Measurements from ENCODE around the gene ABCF2. TPM values are rescaled to one million over a fixed set of nuclear protein-coding genes. Genes with fewer than 3 reads are reported as not detected.

The ABCF2 gene
- total and polyA plus RNA-seq, 4 donors, result 6.3 to 15.6 (median 10.5) TPM

DNA sequence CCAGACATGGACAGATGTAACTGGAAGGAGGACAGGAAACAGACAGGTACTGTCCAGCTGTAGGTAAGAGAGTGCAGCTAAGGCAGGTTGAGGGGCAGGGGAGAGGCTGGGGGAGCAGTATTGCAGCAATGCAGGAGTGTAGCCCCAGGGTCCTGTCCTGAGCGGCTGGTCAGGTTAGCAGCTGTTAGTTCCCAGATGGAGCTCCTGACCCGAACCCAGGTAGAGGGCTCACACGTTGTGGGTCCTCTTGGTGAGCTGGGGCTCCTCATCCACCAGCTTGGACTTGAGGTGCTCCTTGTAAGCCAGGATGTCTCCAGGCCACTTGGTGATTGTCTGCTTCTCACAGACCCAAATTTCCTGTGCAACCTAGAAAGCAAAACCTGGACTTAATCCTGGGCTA lies 13.2 kb downstream of the ABCF2 start (continued):
- no peak for TF ChIP-seq TAF1 (conservative IDR thresholded peaks at IDR 0.05)

GRCh38 chr7:151212626-151213025 lies 14.4 kb downstream of the ABCF2 start:
- Histone ChIP-seq H3K36me3 (ENCODE audit: control insufficient read depth in 4 of 4, insufficient read depth in 3 of 4, low read depth in 1 of 4, low read length in 3 of 4) (peaks cover 21 to 49% (median 29%) of the 10 kb centered on the region in 4 donors), H3K27me3 (ENCODE audit: control insufficient read depth in 4 of 4, insufficient read depth in 4 of 4, low read length in 3 of 4) (no peaks in the 10 kb centered on the region), H3K4me1 (ENCODE audit: control insufficient read depth in 4 of 4, insufficient read depth in 4 of 4, low read length in 3 of 4) (no peaks in the 10 kb centered on the region), H3K9ac (ENCODE audit: low read depth in 1 of 2, low read length in 2 of 2) (no peak overlapping the region), H3K4me3 (ENCODE audit: low read depth in 1 of 3, low read length in 3 of 3) (no peak overlapping the region), H3K27ac (ENCODE audit: low read depth in 1 of 2, low read length in 2 of 2) (no peak overlapping the region), H3K9me3 (ENCODE audit: control insufficient read depth in 4 of 4, low read length in 3 of 4) (no peaks in the 10 kb centered on the region)
- 91% methylated on average over 5 of the region's 5 CpGs for WGBS
- no peak for DNase-seq (ENCODE audit: low spot score)
- TF ChIP-seq HNF4G (IDR thresholded peaks at IDR 0.05), result no peak
- TF ChIP-seq NR2F2 (IDR thresholded peaks at IDR 0.05), result no peak
- TF ChIP-seq RXRA (IDR thresholded peaks at IDR 0.05), result no peak
- no peak for TF ChIP-seq GABPA (IDR thresholded peaks at IDR 0.05 in 1 of 2, conservative IDR thresholded peaks at IDR 0.05 in 1 of 2)
- TF ChIP-seq FOXA1 (IDR thresholded peaks at IDR 0.05), result no peak
- no peak for TF ChIP-seq RAD21 (IDR thresholded peaks at IDR 0.05)
- no peak for TF ChIP-seq HNF4A (conservative IDR thresholded peaks at IDR 0.05)
- TF ChIP-seq JUND (IDR thresholded peaks at IDR 0.05), result no peak
- no peak for TF ChIP-seq FOXA2 (IDR thresholded peaks at IDR 0.05)

DNA sequence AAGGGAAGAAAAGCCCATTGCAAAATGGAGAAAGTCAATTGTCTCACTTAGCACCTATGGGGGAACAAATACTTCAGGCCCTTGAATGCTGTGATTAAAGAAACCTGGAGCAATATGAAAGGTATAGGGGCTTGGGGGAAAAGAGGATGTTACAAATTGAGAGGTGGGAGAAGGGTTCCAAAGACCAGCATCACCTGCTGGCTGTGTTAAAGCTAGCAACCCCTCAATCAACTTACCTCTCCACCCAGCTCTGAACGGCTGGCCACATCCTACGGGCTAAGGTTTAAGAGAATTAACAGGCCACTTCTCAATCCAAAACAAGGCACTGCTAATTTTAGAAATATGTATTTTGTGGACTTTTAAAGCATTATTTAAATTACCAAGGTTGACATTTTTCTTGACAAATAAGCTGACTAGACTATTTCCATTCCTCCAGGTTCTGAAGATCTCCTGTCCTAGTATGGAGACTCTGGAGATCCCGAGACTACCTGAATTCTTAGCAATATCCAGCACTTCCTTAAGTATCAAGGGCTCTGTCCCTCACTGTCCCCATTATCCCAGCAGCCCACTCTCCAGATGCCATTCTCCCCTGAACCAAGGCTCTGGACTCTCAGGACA lies 15.7 kb downstream of the ABCF2 start:
- Histone ChIP-seq H3K4me1 (ENCODE audit: control insufficient read depth in 4 of 4, insufficient read depth in 4 of 4, low read length in 3 of 4) (no peaks in the 10 kb centered on the region), H3K36me3 (ENCODE audit: control insufficient read depth in 4 of 4, insufficient read depth in 3 of 4, low read depth in 1 of 4, low read length in 3 of 4) (peaks cover 17 to 36% (median 24%) of the 10 kb centered on the region in 4 donors), H3K9ac (ENCODE audit: low read depth in 1 of 2, low read length in 2 of 2) (no peak overlapping the region), H3K9me3 (ENCODE audit: control insufficient read depth in 4 of 4, low read length in 3 of 4) (no peaks in the 10 kb centered on the region), H3K27me3 (ENCODE audit: control insufficient read depth in 4 of 4, insufficient read depth in 4 of 4, low read length in 3 of 4) (peaks cover 0 to 4% (median 0%) of the 10 kb centered on the region in 4 donors), H3K27ac (ENCODE audit: low read depth in 1 of 2, low read length in 2 of 2) (no peak overlapping the region), H3K4me3 (ENCODE audit: low read depth in 1 of 3, low read length in 3 of 3) (no peak overlapping the region)
- no peak for TF ChIP-seq CTCF (IDR thresholded peaks at IDR 0.05; ENCODE audit: low read depth, low read length, missing input control)
- TF ChIP-seq EGR1 (IDR thresholded peaks at IDR 0.05; ENCODE audit: low read depth in 2 of 2), result no peak
- TF ChIP-seq, protein P1, sequence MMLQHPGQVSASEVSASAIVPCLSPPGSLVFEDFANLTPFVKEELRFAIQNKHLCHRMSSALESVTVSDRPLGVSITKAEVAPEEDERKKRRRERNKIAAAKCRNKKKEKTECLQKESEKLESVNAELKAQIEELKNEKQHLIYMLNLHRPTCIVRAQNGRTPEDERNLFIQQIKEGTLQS (IDR thresholded peaks at IDR 0.05), result no peak
- TF ChIP-seq HNF4G (IDR thresholded peaks at IDR 0.05), result no peak
- TF ChIP-seq JUND (IDR thresholded peaks at IDR 0.05), result no peak
- TF ChIP-seq RXRA (IDR thresholded peaks at IDR 0.05), result no peak
- TF ChIP-seq RAD21 (IDR thresholded peaks at IDR 0.05), result no peak
- no peak for TF ChIP-seq YY1 (IDR thresholded peaks at IDR 0.05)
- TF ChIP-seq, protein P2, sequence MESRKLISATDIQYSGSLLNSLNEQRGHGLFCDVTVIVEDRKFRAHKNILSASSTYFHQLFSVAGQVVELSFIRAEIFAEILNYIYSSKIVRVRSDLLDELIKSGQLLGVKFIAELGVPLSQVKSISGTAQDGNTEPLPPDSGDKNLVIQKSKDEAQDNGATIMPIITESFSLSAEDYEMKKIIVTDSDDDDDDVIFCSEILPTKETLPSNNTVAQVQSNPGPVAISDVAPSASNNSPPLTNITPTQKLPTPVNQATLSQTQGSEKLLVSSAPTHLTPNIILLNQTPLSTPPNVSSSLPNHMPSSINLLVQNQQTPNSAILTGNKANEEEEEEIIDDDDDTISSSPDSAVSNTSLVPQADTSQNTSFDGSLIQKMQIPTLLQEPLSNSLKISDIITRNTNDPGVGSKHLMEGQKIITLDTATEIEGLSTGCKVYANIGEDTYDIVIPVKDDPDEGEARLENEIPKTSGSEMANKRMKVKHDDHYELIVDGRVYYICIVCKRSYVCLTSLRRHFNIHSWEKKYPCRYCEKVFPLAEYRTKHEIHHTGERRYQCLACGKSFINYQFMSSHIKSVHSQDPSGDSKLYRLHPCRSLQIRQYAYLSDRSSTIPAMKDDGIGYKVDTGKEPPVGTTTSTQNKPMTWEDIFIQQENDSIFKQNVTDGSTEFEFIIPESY (IDR thresholded peaks at IDR 0.05), result no peak
- TF ChIP-seq FOXA1 (IDR thresholded peaks at IDR 0.05), result no peak
- TF ChIP-seq FOXA2 (IDR thresholded peaks at IDR 0.05), result no peak
- no peak for TF ChIP-seq TAF1 (conservative IDR thresholded peaks at IDR 0.05)
- TF ChIP-seq, protein P3, sequence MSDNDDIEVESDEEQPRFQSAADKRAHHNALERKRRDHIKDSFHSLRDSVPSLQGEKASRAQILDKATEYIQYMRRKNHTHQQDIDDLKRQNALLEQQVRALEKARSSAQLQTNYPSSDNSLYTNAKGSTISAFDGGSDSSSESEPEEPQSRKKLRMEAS (IDR thresholded peaks at IDR 0.05), result no peak
- TF ChIP-seq GABPA (IDR thresholded peaks at IDR 0.05 in 1 of 2, conservative IDR thresholded peaks at IDR 0.05 in 1 of 2), result no peak
- TF ChIP-seq, protein P4, sequence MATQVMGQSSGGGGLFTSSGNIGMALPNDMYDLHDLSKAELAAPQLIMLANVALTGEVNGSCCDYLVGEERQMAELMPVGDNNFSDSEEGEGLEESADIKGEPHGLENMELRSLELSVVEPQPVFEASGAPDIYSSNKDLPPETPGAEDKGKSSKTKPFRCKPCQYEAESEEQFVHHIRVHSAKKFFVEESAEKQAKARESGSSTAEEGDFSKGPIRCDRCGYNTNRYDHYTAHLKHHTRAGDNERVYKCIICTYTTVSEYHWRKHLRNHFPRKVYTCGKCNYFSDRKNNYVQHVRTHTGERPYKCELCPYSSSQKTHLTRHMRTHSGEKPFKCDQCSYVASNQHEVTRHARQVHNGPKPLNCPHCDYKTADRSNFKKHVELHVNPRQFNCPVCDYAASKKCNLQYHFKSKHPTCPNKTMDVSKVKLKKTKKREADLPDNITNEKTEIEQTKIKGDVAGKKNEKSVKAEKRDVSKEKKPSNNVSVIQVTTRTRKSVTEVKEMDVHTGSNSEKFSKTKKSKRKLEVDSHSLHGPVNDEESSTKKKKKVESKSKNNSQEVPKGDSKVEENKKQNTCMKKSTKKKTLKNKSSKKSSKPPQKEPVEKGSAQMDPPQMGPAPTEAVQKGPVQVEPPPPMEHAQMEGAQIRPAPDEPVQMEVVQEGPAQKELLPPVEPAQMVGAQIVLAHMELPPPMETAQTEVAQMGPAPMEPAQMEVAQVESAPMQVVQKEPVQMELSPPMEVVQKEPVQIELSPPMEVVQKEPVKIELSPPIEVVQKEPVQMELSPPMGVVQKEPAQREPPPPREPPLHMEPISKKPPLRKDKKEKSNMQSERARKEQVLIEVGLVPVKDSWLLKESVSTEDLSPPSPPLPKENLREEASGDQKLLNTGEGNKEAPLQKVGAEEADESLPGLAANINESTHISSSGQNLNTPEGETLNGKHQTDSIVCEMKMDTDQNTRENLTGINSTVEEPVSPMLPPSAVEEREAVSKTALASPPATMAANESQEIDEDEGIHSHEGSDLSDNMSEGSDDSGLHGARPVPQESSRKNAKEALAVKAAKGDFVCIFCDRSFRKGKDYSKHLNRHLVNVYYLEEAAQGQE (IDR thresholded peaks at IDR 0.05), result no peak
- no peak for TF ChIP-seq SP1 (IDR thresholded peaks at IDR 0.05)
- DNase-seq (ENCODE audit: low spot score), result no peak
- WGBS, result 87% methylated on average over 3 of the region's 3 CpGs
